ENCODE data around the gene SLC24A3.

Gene SLC24A3

DNA sequence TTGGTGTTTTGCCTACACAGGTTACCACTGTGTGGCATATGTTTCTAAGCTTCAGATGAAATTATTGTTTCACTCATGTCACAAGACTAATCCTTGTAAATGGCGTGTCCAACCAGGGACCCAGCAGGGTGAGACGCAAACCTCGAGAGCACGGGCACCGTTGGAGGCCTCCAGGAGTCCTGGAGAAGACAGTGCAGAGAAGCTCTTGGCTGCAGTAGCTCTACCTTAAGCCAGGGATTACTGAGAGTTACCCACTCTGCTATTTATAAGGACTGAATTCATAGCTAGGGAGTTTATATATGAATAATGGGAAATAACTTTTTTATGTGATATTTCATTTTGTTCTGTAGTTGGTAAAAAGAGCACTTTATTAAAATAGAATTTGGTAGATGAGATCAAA is 137.4 kb downstream of the SLC24A3 start:
- no peak for DNase-seq

DNA sequence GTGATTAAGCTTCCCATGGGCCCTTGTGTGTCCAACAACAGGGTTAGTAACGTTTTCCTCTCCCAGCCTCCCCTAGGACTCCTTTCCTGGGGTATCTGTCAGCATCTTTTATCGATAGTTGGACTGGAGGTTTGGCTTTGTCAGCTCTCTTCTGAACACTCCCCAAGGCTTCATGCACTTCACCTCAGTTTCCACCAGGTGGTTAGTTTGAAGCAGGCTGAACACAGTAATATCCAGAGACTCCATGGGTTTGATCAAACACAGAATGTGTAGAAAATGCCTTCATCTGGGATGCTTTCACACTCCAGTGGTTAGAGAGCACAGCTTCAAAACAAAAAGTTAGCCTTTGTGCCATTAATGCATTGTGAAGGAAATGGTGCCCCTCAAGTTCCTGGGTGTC is 139.1 kb downstream of the SLC24A3 start:
- DNase-seq = no peak

DNA sequence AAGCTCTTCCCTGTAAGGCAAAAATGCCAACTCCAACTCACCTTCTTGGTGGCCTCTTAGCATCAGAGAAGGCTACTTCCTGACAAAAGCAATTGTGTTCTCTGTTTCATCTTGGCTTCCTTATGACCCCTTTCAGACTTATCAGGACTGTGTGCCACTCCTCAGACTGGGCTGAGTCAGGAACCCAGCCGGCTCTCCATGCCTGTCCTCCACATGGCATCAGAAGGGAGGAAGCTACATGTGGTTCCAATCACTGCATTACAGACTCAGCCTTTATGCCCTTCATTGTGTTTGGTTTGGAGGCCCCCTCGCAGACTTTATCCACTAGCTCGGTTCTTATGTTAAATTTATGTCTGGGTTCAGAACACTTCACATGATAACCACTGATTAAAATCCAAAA is 142.5 kb downstream of the SLC24A3 start:
- no peak for DNase-seq

DNA sequence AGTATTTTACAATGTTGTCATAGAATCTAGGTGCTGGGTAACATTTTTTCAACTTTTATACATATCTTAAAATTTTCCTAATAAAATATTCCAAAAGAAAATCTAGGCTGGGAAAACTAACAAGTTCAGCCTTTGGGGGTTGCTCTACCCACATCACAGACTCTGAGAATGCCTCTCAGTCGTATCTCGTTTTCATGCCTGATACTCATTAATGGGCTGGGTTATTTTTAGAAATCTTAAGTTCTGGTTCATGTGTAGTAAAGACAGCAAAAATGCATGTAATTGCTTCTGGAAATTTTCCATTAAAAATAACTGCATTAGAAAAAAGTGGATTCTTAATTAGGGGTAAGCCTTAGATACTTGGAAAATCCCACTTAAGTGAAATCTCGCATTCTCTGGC is 149.3 kb downstream of the SLC24A3 start:
- DNase-seq = no peak

DNA sequence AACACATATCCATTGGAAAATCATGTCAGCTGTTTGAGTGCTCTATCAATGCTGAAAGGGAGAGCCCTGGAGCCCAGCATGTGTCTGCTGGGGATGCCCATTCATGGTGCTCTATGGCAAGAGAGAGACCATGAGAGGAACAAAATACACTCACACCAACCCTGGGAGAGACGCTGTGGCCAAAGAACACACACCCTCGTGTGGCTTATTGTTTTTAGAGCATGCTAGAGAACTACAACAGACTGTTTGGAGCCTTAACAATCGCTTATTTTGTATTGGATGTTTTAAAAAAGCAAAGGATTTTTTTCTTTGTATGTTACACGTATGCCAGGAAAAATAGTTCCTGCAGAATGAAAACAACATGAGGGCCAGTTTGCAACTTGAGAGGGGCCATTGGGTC is 151.0 kb downstream of the SLC24A3 start:
- DNase-seq = no peak

DNA sequence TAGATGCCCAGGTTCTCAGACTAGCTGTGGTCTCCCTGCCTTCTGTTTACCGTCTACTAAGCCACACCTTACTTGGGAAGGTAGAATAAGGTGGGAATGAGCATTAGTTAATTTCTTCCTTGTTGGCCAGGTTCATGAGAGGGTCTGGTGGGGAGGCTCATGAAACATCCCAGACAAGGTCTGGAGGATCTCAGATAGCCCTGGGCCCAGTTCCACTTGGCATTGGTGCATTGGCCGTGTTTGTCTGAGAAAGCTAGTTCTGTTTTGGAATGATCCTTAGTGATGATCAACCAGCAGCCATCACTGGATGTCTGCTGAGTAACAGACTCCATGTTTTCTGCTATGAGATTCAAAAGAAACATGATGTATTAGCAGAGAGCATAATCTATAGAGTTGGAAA is 155.1 kb downstream of the SLC24A3 start:
- DNase-seq = no peak

DNA sequence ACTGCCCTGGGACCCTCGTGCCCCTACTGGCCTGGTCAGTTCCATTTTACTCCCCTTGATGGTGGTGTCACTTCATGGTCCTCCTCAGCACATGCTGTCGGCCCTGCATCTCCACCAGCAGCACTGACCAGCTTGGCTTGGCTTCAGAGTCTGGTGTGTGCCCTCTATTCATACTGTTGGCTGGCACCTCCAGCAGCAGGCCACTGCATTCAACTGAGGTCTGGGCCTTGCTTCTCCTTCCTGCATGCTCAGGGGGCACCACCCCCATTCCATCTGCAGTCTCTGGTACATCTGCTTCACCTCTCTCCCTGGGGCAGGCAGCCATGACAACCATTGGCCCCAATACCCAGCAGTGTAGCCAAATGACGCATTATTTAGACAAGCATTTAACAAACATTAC is 155.9 kb downstream of the SLC24A3 start:
- no peak for DNase-seq

DNA sequence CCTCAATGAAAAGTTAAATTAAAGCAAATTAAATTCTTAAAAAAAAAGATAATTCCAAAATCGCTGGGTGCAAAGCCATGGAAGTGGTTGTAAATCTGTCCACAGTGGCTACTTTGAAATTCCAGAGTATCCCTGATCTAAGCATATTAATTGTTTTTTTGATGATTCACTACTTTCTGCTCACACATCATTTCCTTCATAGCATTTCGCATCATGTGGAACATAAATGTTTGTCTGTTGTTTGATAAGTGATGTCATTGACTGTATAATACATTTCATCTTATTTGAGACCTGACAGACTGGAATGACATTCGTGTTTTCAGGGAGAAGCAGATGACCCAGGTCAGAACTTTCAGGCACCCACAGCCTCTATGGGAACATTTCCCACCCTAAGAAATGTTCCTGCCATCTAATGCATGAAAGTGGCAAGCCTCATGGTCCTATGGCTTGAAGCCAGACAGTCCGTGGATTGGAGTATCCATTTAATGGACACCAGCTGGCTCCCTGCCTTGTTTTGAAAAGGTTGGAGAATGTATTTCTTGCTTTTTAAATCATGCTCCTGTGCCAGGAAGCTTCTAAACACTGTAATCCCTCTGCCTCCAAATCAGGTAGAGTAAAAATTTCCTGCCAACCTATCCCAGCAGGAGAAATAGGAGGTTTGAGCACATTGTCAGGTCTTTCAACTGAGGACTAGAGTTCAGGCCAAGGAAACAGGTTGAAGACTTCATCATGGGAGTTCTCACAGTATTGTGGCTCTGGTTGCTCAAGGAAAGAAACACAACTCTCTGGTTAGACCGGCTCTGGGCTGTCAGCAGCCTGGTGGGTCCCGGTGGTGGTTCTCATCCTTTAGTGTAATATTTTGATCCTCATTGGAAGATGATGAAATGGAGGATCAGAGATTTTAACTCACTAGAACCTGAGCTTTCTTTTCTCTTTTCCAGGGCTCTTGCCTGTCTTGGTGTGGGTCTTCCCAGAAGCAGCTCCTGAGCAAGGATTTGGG is 157.9 kb downstream of the SLC24A3 start:
- DNase-seq = no peak

DNA sequence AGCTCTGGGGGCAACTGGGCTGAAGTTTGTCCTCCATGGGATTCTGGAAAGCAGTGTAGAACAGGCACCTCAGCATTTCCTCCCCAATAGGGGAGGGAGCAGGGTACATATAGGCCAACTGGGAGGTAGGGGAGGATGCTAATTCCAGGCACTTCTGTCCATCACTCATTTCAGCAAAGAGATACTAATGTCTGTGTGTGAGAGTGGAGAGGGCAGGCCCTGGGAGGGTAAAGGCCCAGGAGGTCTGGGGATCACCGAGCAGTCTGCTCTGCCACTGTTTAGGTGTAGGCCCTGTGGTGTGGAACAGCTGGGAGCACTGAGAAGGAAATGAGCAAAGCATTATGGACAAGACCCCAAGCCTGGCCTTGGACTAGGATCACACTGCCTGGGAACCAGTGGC is 158.7 kb downstream of the SLC24A3 start:
- no peak for DNase-seq

DNA sequence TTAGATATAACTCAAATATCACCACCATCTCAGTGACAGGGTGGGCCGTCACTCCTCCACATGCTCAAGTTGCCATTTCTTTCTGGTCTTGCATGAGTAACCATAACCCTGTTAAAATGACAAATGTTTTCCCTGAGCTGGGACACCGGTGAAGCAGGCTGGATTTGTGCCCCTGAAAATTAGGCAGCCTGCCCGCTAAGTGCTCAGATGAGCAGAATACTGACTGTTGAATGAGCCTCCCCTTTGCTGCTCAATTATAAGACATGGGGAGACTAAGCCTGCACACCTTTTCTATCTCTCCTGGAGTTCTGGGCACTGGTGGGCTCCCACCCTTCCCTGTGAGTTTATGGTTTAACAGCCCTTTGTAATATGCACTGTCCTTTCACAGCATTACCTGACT is 161.8 kb downstream of the SLC24A3 start:
- no peak for DNase-seq

- DNase-seq = no peak
Observed at GRCh38 chr20:19375395-19375794, 163.0 kb downstream of the SLC24A3 start.

DNA sequence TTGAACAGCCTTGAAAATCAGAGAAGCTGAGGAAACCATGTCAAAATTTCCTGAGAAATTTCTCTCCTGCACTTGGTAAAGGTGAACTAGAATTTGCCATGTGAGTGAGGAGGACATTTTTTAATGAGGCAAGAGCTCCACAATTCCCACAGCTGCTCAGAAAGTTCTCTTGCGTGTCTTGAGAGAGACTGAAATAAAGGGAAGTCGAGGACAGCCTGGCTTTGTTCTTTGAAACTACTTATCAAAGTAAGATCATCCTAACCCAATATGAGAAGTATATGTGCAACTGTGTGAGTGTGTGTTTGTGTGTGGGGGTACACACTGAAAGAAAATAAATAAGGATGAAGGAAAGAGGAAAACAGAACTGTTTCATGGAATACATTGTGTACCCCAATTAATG is 163.4 kb downstream of the SLC24A3 start:
- DNase-seq = no peak

- DNase-seq = no peak
Observed at GRCh38 chr20:19376451-19377229, 164.2 kb downstream of the SLC24A3 start.

GRCh38 chr20:19378058-19378457 is 165.6 kb downstream of the SLC24A3 start:
- no peak for DNase-seq

- DNase-seq = no peak
Observed at GRCh38 chr20:19380211-19380610, 167.8 kb downstream of the SLC24A3 start.

DNA sequence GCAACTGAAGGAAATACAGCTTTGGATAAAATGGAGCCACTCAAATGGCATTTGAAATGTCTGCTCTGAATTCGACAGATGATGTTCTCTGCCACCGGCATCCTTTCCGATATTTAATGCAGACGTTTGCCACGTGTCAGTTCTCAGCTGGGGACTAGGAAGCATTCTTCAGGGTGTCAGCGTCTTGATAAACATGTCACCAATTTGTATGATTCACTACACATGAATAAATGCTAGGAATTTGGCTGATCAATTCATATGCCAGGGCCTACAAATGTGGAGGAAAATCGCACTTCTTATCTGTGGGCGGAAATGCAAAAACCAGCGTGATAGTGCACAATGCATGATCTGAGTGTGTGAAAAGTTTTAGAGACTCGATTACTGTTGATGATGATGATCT is 169.5 kb downstream of the SLC24A3 start:
- DNase-seq = no peak

GRCh38 chr20:19382386-19383340 is 170.2 kb downstream of the SLC24A3 start:
- DNase-seq = no peak

GRCh38 chr20:19384940-19385339 is 172.5 kb downstream of the SLC24A3 start:
- no peak for DNase-seq

DNA sequence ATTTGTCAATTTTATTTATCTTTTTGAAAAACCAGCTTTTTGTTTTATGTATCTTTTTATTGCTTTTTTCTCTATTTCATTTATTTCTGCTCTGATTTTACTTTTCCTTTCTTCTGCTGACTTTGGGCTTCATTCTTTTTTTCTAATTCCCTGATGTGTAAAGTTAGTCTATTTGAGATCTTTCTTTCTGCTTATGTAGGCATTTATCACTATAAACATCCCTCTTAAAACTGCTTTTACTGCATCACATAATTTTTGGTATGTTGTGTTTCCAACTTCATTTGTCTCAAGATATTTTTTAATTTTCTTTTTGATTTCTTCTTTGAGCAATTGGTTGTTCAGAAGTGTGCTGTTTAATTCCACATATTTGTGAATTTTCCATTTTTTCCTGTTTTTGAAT is 174.8 kb downstream of the SLC24A3 start:
- no peak for DNase-seq

GRCh38 chr20:19392344-19393130 is 180.1 kb downstream of the SLC24A3 start:
- no peak for DNase-seq

DNA sequence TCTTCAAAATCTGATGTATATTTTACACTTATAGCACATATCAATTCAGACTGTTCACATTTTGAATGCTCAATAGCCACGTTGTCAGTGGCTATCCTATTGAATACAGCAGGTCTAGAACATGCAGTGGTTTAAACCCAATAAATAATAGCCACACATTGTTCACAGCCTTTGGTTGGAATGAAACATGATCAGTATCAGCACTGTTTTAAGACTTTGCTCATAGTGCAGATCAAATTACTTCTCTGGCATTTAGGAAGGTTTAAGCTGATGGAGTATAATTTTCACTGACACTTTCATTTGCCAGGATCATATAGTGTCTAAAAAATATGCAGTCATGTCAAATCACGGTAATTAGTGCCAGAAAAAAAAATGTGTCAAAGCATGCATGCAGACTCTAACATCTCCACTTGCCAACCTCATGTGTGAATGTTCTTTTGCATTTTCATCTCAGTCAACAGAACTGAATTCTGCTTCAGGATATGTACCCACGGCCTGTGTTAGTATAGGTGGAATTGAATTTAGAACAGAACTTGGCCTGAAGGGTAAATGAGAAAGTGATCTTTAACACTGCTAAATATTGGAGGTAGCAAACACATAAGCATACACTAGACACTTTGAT is 184.1 kb downstream of the SLC24A3 start:
- no peak for DNase-seq

GRCh38 chr20:19397226-19397625 is 184.8 kb downstream of the SLC24A3 start:
- DNase-seq = no peak
